ENCODE measurements around the gene NUDT3.

- TF ChIP-seq, protein P1, sequence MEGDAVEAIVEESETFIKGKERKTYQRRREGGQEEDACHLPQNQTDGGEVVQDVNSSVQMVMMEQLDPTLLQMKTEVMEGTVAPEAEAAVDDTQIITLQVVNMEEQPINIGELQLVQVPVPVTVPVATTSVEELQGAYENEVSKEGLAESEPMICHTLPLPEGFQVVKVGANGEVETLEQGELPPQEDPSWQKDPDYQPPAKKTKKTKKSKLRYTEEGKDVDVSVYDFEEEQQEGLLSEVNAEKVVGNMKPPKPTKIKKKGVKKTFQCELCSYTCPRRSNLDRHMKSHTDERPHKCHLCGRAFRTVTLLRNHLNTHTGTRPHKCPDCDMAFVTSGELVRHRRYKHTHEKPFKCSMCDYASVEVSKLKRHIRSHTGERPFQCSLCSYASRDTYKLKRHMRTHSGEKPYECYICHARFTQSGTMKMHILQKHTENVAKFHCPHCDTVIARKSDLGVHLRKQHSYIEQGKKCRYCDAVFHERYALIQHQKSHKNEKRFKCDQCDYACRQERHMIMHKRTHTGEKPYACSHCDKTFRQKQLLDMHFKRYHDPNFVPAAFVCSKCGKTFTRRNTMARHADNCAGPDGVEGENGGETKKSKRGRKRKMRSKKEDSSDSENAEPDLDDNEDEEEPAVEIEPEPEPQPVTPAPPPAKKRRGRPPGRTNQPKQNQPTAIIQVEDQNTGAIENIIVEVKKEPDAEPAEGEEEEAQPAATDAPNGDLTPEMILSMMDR (IDR thresholded peaks at IDR 0.05; ENCODE audit: low read length): no peak
- no peak for TF ChIP-seq EZH2phosphoT487 (IDR thresholded peaks at IDR 0.05; ENCODE audit: low read length)
Measured at GRCh38 chr6:34234667-34235306, 157.7 kb downstream of the NUDT3 start.
